Stimulated activated CD4-positive, alpha-beta T cell treated with anti-CD3 and anti-CD28 coated beads, Interleukin-1b, Interleukin-23, amount 100 ng/mL, for 4 hours (primary cell): ENCODE data around the gene TESK1.
A peak's percentile ranks its signal among the peaks of the same experiment; 100 is the strongest.
"Not testable (repeated sequence)": the region's sequence is repeated elsewhere in the genome, so short reads cannot be mapped to it uniquely, and the experiment has no call there.

Source experiments
- DNase-seq, 2 donors: peaks; one replicate each; pipeline ENCODE4 v3.0.0-alpha.2; 2020; ENCODE audit warnings: low read depth in 2 of 2

TESK1 gene

GRCh38 chr9:35579130-35579529 is 25.9 kb upstream of the TESK1 start:
- DNase-seq = no peak

- DNase-seq = not testable (repeated sequence)
Measured at GRCh38 chr9:35579659-35580227, 25.3 kb upstream of the TESK1 start.

- DNase-seq = not testable (repeated sequence)
Measured at GRCh38 chr9:35583521-35583920, 21.5 kb upstream of the TESK1 start.

GRCh38 chr9:35584681-35585080 is 20.4 kb upstream of the TESK1 start:
- not testable (repeated sequence) for DNase-seq

GRCh38 chr9:35588506-35588905 is 16.6 kb upstream of the TESK1 start:
- not testable (repeated sequence) for DNase-seq

- no peak for DNase-seq
Measured at GRCh38 chr9:35593581-35593980, 11.5 kb upstream of the TESK1 start.

- no peak for DNase-seq
Measured at GRCh38 chr9:35594471-35594870, 10.6 kb upstream of the TESK1 start.

GRCh38 chr9:35596907-35597306 is 8.2 kb upstream of the TESK1 start:
- DNase-seq = not testable (repeated sequence)

GRCh38 chr9:35598866-35599590 is 6.0 kb upstream of the TESK1 start:
- no peak for DNase-seq

- DNase-seq = no peak
Measured at GRCh38 chr9:35599763-35600604, 5.1 kb upstream of the TESK1 start.

- no peak for DNase-seq
Measured at GRCh38 chr9:35603506-35603985, 1.5 kb upstream of the TESK1 start.

- peak; percentile 97 for DNase-seq
Measured at GRCh38 chr9:35603986-35604577, 980 bp upstream of the TESK1 start.

GRCh38 chr9:35605351-35606137 is 482 bp downstream of the TESK1 start:
- peak in 1 of 2 donors; percentile 19 for DNase-seq

- no peak for DNase-seq
Measured at GRCh38 chr9:35606138-35606504, 1.1 kb downstream of the TESK1 start.

- DNase-seq = no peak
Measured at GRCh38 chr9:35606726-35607125, 1.7 kb downstream of the TESK1 start.

GRCh38 chr9:35608221-35608620 is 3.2 kb downstream of the TESK1 start:
- DNase-seq = no peak

GRCh38 chr9:35609001-35609819 is 4.1 kb downstream of the TESK1 start:
- no peak for DNase-seq

- DNase-seq = no peak
Measured at GRCh38 chr9:35609820-35610163, 4.7 kb downstream of the TESK1 start.

- peak; percentile 38 to 45 for DNase-seq
Measured at GRCh38 chr9:35611230-35611797, 6.3 kb downstream of the TESK1 start.

- DNase-seq = not testable (repeated sequence)
Measured at GRCh38 chr9:35612066-35612465, 7.0 kb downstream of the TESK1 start.
